H1 (cell line): ENCODE results near the gene AEBP1. TPM values are rescaled to one million over a fixed set of nuclear protein-coding genes. Genes with fewer than 3 reads are reported as not detected.

Experiments
- CTCF ChIA-PET: fragments of 300-600 bp; sonication (Branson Sonifier 250); formaldehyde crosslinking; loops from one replicate; lab custom pipeline; 2021; ENCODE audit not compliant: partially characterized antibody; lab: Charles Lee
- POLR2A ChIA-PET: fragments of 300-600 bp; sonication (Branson Sonifier 250); formaldehyde crosslinking; loops from one replicate; lab custom pipeline; 2021; ENCODE audit warnings: inconsistent platforms; ENCODE audit not compliant: partially characterized antibody; lab: Charles Lee
- DNase-seq, 2 experiments: peaks; one replicate each; pipeline versions ENCODE4 v3.0.0 to v3.0.0-alpha.2; 2010 to 2022; ENCODE audit warnings: low spot score in 2 of 2, low read depth in 1 of 2, mixed read lengths in 1 of 2
- FAIRE-seq: peaks from 2 replicates; lab custom pipeline; 2011; peaks lifted over from hg19 to GRCh38; lab: Jason Lieb, UNC
- H2AFZ ChIP-seq: 2 replicates; pipeline ENCODE4 v1.8.1; 2012; ENCODE audit warnings: low read length, inconsistent platforms
- H2AK5ac ChIP-seq: 2 replicates; pipeline ENCODE4 v1.6.1; 2013; ENCODE audit warnings: low read depth, low read length
- H2BK120ac ChIP-seq: replicated peaks from 2 replicates; pipeline ENCODE3; 2013; ENCODE audit warnings: low read depth, low read length, inconsistent platforms
- H2BK12ac ChIP-seq: 2 replicates; pipeline ENCODE4 v1.6.1; 2013; ENCODE audit warnings: low read depth, low read length
- H2BK15ac ChIP-seq: 2 replicates; pipeline ENCODE4 v1.6.1; 2013; ENCODE audit warnings: low read length
- H2BK20ac ChIP-seq: 2 replicates; pipeline ENCODE4 v1.6.1; 2013; ENCODE audit warnings: low read length
- H2BK5ac ChIP-seq: 2 replicates; pipeline ENCODE4 v1.6.1; 2013; ENCODE audit warnings: low read depth, low read length
- H3K14ac ChIP-seq: 2 replicates; pipeline ENCODE4 v1.6.1; 2013; ENCODE audit warnings: inconsistent platforms; ENCODE audit not compliant: insufficient read length
- H3K18ac ChIP-seq: 2 replicates; pipeline ENCODE4 v1.6.1; 2013; ENCODE audit warnings: low read length; ENCODE audit errors: extremely low read depth
- H3K23ac ChIP-seq: 2 replicates; pipeline ENCODE4 v1.6.1; 2013; ENCODE audit warnings: inconsistent platforms; ENCODE audit not compliant: insufficient read length
- H3K23me2 ChIP-seq: 2 replicates; pipeline ENCODE4 v1.6.1; 2013; ENCODE audit warnings: low read depth, low read length
- H3K27ac ChIP-seq: 2 replicates; pipeline ENCODE4 v1.6.1; 2011; ENCODE audit warnings: low read depth, low read length, inconsistent platforms
- H3K27me3 ChIP-seq, 4 experiments: replicated peaks in 1 of 4; 1 replicate in 1 of 4; 2 replicates in 3 of 4; pipeline versions ENCODE4 v1.6.1 to v1.8.1; 2011 to 2013; ENCODE audit warnings: low read length in 3 of 4, mild to moderate bottlenecking in 3 of 4, inconsistent platforms in 2 of 4, mixed read lengths in 2 of 4, moderate library complexity in 1 of 4; ENCODE audit not compliant: control insufficient read depth in 3 of 4, insufficient read depth in 3 of 4; ENCODE audit errors: extremely low read depth in 1 of 4
- H3K36me3 ChIP-seq, 4 experiments: 2 replicates each; pipeline versions ENCODE4 v1.6.1 to v1.8.1; 2011 to 2013; ENCODE audit warnings: mild to moderate bottlenecking in 4 of 4, low read length in 3 of 4, moderate library complexity in 2 of 4, control low read depth in 1 of 4, inconsistent platforms in 1 of 4; ENCODE audit not compliant: insufficient read depth in 4 of 4, control insufficient read depth in 2 of 4
- H3K4ac ChIP-seq: replicated peaks from 2 replicates; pipeline ENCODE3; 2013; ENCODE audit warnings: low read length, low read depth, mixed read lengths, inconsistent platforms; ENCODE audit not compliant: insufficient read length
- H3K4me1 ChIP-seq, 4 experiments: replicated peaks in 1 of 4; 1 replicate in 1 of 4; 2 replicates in 3 of 4; pipeline versions ENCODE4 v1.6.1 to v1.8.1; 2011 to 2013; ENCODE audit warnings: low read length in 3 of 4, inconsistent platforms in 2 of 4, mixed read lengths in 1 of 4; ENCODE audit not compliant: insufficient read depth in 4 of 4, control insufficient read depth in 3 of 4
- H3K4me2 ChIP-seq, 2 experiments: 2 replicates each; pipeline versions ENCODE4 v1.6.1 to v1.8.1; 2011 to 2013; ENCODE audit warnings: low read depth in 2 of 2, low read length in 2 of 2, control low read depth in 1 of 2, inconsistent platforms in 1 of 2, mild to moderate bottlenecking in 1 of 2; ENCODE audit not compliant: insufficient read depth in 1 of 2
- H3K4me3 ChIP-seq, 4 experiments: fragments of 200-600, 300-600 bp in 1 of 4; sonication (generic), shearing (Covaris generic), sonication (Bioruptor Twin) in 1 of 4; 2 replicates each; pipeline versions ENCODE4 v1.5.1 to v1.8.1; 2011 to 2016; ENCODE audit warnings: low read length in 4 of 4, low read depth in 3 of 4, control low read depth in 2 of 4, inconsistent platforms in 2 of 4, mild to moderate bottlenecking in 2 of 4, mixed read lengths in 1 of 4, moderate library complexity in 1 of 4; ENCODE audit not compliant: insufficient read depth in 2 of 4; ENCODE audit errors: extremely low read depth in 1 of 4
- H3K56ac ChIP-seq: replicated peaks from 2 replicates; pipeline ENCODE3; 2013; ENCODE audit warnings: low read depth, mild to moderate bottlenecking, mixed read lengths, low read length, inconsistent platforms; ENCODE audit not compliant: insufficient read length
- H3K79me1 ChIP-seq: 2 replicates; pipeline ENCODE4 v1.6.1; 2013; ENCODE audit warnings: low read depth, low read length, control low read depth
- H3K79me2 ChIP-seq, 2 experiments: 2 replicates each; pipeline versions ENCODE4 v1.6.1 to v1.8.1; 2012 to 2013; ENCODE audit warnings: low read length in 2 of 2, mild to moderate bottlenecking in 2 of 2, inconsistent platforms in 1 of 2; ENCODE audit not compliant: insufficient read depth in 2 of 2, control insufficient read depth in 1 of 2
- H3K9ac ChIP-seq, 4 experiments: replicated peaks in 1 of 4; 1 replicate in 1 of 4; 2 replicates in 3 of 4; pipeline versions ENCODE4 v1.6.1 to v1.8.1; 2011 to 2013; ENCODE audit warnings: low read depth in 3 of 4, low read length in 3 of 4, control low read depth in 2 of 4, mild to moderate bottlenecking in 2 of 4, moderate library complexity in 2 of 4, inconsistent platforms in 1 of 4; ENCODE audit errors: extremely low read depth in 1 of 4
- H3K9me3 ChIP-seq, 2 experiments: 2 replicates each; pipeline versions ENCODE4 v1.6.1 to v1.8.1; 2012 to 2013; ENCODE audit warnings: mild to moderate bottlenecking in 2 of 2, moderate library complexity in 2 of 2, control low read depth in 1 of 2, inconsistent platforms in 1 of 2, low read depth in 1 of 2, low read length in 1 of 2, mixed read lengths in 1 of 2; ENCODE audit not compliant: insufficient read depth in 2 of 2
- H4K20me1 ChIP-seq, 2 experiments: replicated peaks in 1 of 2; 2 replicates each; pipeline versions ENCODE3 to v1.8.1; 2011 to 2013; ENCODE audit warnings: inconsistent platforms in 2 of 2, low read length in 2 of 2, mild to moderate bottlenecking in 1 of 2; ENCODE audit not compliant: insufficient read depth in 2 of 2, control insufficient read depth in 1 of 2
- H4K5ac ChIP-seq: 2 replicates; pipeline ENCODE4 v1.6.1; 2013; ENCODE audit warnings: low read length, low read depth, mixed read lengths, inconsistent platforms; ENCODE audit not compliant: insufficient read length
- H4K8ac ChIP-seq: 2 replicates; pipeline ENCODE4 v1.8.0; 2013; ENCODE audit warnings: mild to moderate bottlenecking, moderate library complexity, low read length, inconsistent platforms; ENCODE audit not compliant: insufficient read depth; ENCODE audit errors: extremely low read depth
- H4K91ac ChIP-seq: replicated peaks from 2 replicates; pipeline ENCODE3; 2013; ENCODE audit warnings: low read length, mixed read lengths, inconsistent platforms; ENCODE audit not compliant: insufficient read length
- KDM5A ChIP-seq: fragments of 200-600 bp; IDR thresholded peaks from 2 replicates; pipeline ENCODE4 v1.7.1; 2012; ENCODE audit warnings: mild to moderate bottlenecking, low read length, inconsistent platforms, mixed read lengths
- NRF1 ChIP-seq: IDR thresholded peaks from 2 replicates; pipeline ENCODE4 v1.6.1; 2011; ENCODE audit warnings: mild to moderate bottlenecking, low read depth, low read length, improper control_type of control experiment
- RFX5 ChIP-seq: IDR thresholded peaks from 2 replicates; pipeline ENCODE4 v1.6.1; 2011; ENCODE audit warnings: low read depth, low read length, improper control_type of control experiment, borderline replicate concordance
- RNF2 ChIP-seq: fragments of 200-900, 300-1000 bp; sonication (generic); IDR thresholded peaks from 2 replicates; pipeline ENCODE4 v1.7.1; 2016; ENCODE audit warnings: borderline replicate concordance, low read depth, mild to moderate bottlenecking, antibody characterized with exemption, low read length; ENCODE audit not compliant: poor library complexity, severe bottlenecking; ENCODE audit errors: missing control alignments
- SAP30 ChIP-seq: fragments of 300-600 bp; sonication (generic); IDR thresholded peaks from 2 replicates; pipeline ENCODE4 v1.7.1; 2012; ENCODE audit warnings: low read length, moderate library complexity, mild to moderate bottlenecking, inconsistent platforms; ENCODE audit not compliant: insufficient read depth, insufficient replicate concordance
- SIN3A ChIP-seq, 2 experiments: IDR thresholded peaks in 1 of 2; conservative IDR thresholded peaks in 1 of 2; 2 replicates each; pipeline ENCODE4 v1.6.1; 2011 to 2012; ENCODE audit warnings: low read length in 2 of 2, improper control_type of control experiment in 1 of 2, low read depth in 1 of 2, mild to moderate bottlenecking in 1 of 2
- SUZ12 ChIP-seq: fragments of 200-600 bp; sonication (generic); IDR thresholded peaks from 2 replicates; pipeline ENCODE4 v1.6.1; 2012; ENCODE audit warnings: mild to moderate bottlenecking, inconsistent platforms, low read length, moderate library complexity, mixed read lengths
- TAF7 ChIP-seq: optimal IDR thresholded peaks from 2 replicates; pipeline ENCODE3; 2011; ENCODE audit warnings: low read depth, mild to moderate bottlenecking, inconsistent platforms, low read length, moderate library complexity, borderline replicate concordance
- WGBS, 2 experiments: shearing (Covaris generic) in 1 of 2; methylation state at CpG; one replicate each; pipeline versions ENCODE4 v1.1.6 to v1.1.7; 2013 to 2015; ENCODE audit warnings: low lambda C conversion rate in 2 of 2, mixed read lengths in 2 of 2, inconsistent platforms in 1 of 2, low coverage in 1 of 2, missing lambda C conversion rate in 1 of 2; ENCODE audit not compliant: insufficient replicate concordance in 2 of 2, insufficient coverage in 1 of 2, insufficient read length in 1 of 2; ENCODE audit errors: extremely low coverage in 1 of 2, missing lambda C conversion rate in 1 of 2; 5-methylcytosine and 5-hydroxymethylcytosine counted together
- polyA plus RNA-seq, 7 experiments: library from polyadenylated mRNA; depleted of rRNA in 3 of 7; stranded (reverse) in 5 of 7; unstranded in 2 of 7; fragments of >200 nt in 5 of 7; fragments of 200-250 nt in 2 of 7; gene quantifications; 1 replicate in 5 of 7; 2 replicates in 1 of 7; 4 replicates in 1 of 7; pipeline versions ENCODE4 v1.2.1 to v1.2.3, GENCODE V29; 2011 to 2013; ENCODE audit warnings: missing spikeins in 2 of 7, mixed read lengths in 2 of 7
- total RNA-seq: library from RNA; stranded (reverse); fragmentation: NEBNext Ultra II Directional; extraction: Animal tissue kit (Norgen Biotek cat#: 25700); gene quantifications from 2 replicates; pipeline ENCODE4 v1.2.1, GENCODE V29; 2021

Gene AEBP1
- total and polyA plus RNA-seq, 2 of the 8 experiments (the other 6 are each of a cell fraction or from before 2014, with no cell fraction given): 10.4 to 41.2 TPM

GRCh38 chr7:44155191-44156185 lies 51.3 kb downstream of the AEBP1 start:
- DNase-seq (no peak), FAIRE-seq (no peak)
- no peaks in the 10 kb centered on the region for H3K79me2 ChIP-seq
- H3K27me3 ChIP-seq: no peaks in the 10 kb centered on the region; a peak in 1 of 7 replicates
- H3K79me1 ChIP-seq: no peaks in the 10 kb centered on the region
- H3K23me2 ChIP-seq: no peaks in the 10 kb centered on the region
- no peak overlapping the region for H2BK5ac ChIP-seq
- no peak overlapping the region for H3K4me3 ChIP-seq
- no peak overlapping the region for H2BK20ac ChIP-seq
- no peaks in the 10 kb centered on the region for H3K9me3 ChIP-seq
- no peak overlapping the region for H4K5ac ChIP-seq
- no peak overlapping the region for H3K9ac ChIP-seq
- H4K91ac ChIP-seq: no peak overlapping the region
- H2BK12ac ChIP-seq: no peak overlapping the region
- H3K14ac ChIP-seq: no peak overlapping the region
- no peaks in the 10 kb centered on the region for H3K4me1 ChIP-seq
- no peak overlapping the region for H3K4ac ChIP-seq
- H3K23ac ChIP-seq: no peak overlapping the region
- H3K4me2 ChIP-seq: no peak overlapping the region
- 86% methylated on average over 8 of the region's 8 CpGs; no CpG with 5 or more reads in 1 of the 2 experiments for WGBS, 2 experiments
- no peak overlapping the region for H3K56ac ChIP-seq
- H2AK5ac ChIP-seq: no peak overlapping the region
- H3K27ac ChIP-seq: no peak overlapping the region
- no peak overlapping the region for H2AFZ ChIP-seq
- H4K8ac ChIP-seq: no peak overlapping the region
- no peaks in the 10 kb centered on the region for H3K36me3 ChIP-seq
- H3K18ac ChIP-seq: no peak overlapping the region
- POLR2A ChIA-PET: interaction anchor here (0.6 kb wide), 1 partner anchor 8 kb away, joined by 4 read pairs; no protein-coding TSS in a partner anchor
- H4K20me1 ChIP-seq: no peaks in the 10 kb centered on the region
- CTCF ChIA-PET: interaction anchor here (1.7 to 6.1 kb wide), 3 partner anchors 8 to 40 kb away, joined by 9 to 46 read pairs (median 14); no protein-coding TSS in a partner anchor
- H2BK15ac ChIP-seq: no peak overlapping the region
- no peak overlapping the region for H2BK120ac ChIP-seq
- TF ChIP-seq RNF2 (no peak), KDM5A (no peak), RFX5 (no peak), SIN3A (conservative IDR thresholded peaks at IDR 0.05 in 1 of 2, IDR thresholded peaks at IDR 0.05 in 1 of 2; ENCODE audit: low read depth in 1 of 2, low read length in 2 of 2) (no peak), SAP30 (no peak), NRF1 (no peak), TAF7 (no peak), SUZ12 (no peak)
